H9 (cell line): ENCODE data around the gene MGME1. TPM values are rescaled to one million over a fixed set of nuclear protein-coding genes. Genes with fewer than 3 reads are reported as not detected.

ENCODE experiments used
- DNase-seq: peaks from one replicate; pipeline ENCODE4 v3.0.0-alpha.2; 2017
- H2AFZ ChIP-seq: one replicate; pipeline ENCODE4 v1.6.1; 2013; ENCODE audit warnings: mild to moderate bottlenecking, low read length, control low read depth, moderate library complexity
- H2AK5ac ChIP-seq: 2 replicates; pipeline ENCODE4 v1.6.1; 2013; ENCODE audit warnings: low read length, control low read depth, mixed read lengths; ENCODE audit not compliant: insufficient read length
- H2BK120ac ChIP-seq: one replicate; pipeline ENCODE4 v1.6.1; 2013; ENCODE audit warnings: low read depth, mild to moderate bottlenecking, low read length, control low read depth, inconsistent platforms; ENCODE audit not compliant: poor library complexity, severe bottlenecking
- H2BK12ac ChIP-seq: 2 replicates; pipeline ENCODE4 v1.6.1; 2013; ENCODE audit warnings: low read length, control low read depth, mixed read lengths, low read depth; ENCODE audit not compliant: insufficient read length
- H2BK15ac ChIP-seq: 2 replicates; pipeline ENCODE4 v1.6.1; 2013; ENCODE audit warnings: low read depth, low read length, control low read depth
- H2BK20ac ChIP-seq: one replicate; pipeline ENCODE4 v1.6.1; 2013; ENCODE audit warnings: low read depth, mild to moderate bottlenecking, low read length, control low read depth, inconsistent platforms; ENCODE audit not compliant: poor library complexity, severe bottlenecking
- H2BK5ac ChIP-seq: 2 replicates; pipeline ENCODE4 v1.6.1; 2013; ENCODE audit warnings: low read length, control low read depth, mixed read lengths; ENCODE audit not compliant: insufficient read length
- H3K14ac ChIP-seq: 2 replicates; pipeline ENCODE4 v1.6.1; 2013; ENCODE audit warnings: low read length, control low read depth; ENCODE audit not compliant: insufficient read depth
- H3K18ac ChIP-seq: 2 replicates; pipeline ENCODE4 v1.6.1; 2013; ENCODE audit warnings: low read depth, mild to moderate bottlenecking, mixed read lengths, low read length, control low read depth; ENCODE audit not compliant: insufficient read length
- H3K23ac ChIP-seq: 2 replicates; pipeline ENCODE4 v1.6.1; 2013; ENCODE audit warnings: low read length, control low read depth, mixed read lengths, low read depth; ENCODE audit not compliant: insufficient read length
- H3K23me2 ChIP-seq: 2 replicates; pipeline ENCODE4 v1.6.1; 2013; ENCODE audit warnings: low read depth, mild to moderate bottlenecking, mixed read lengths, low read length, control low read depth; ENCODE audit not compliant: insufficient read length, poor library complexity, severe bottlenecking
- H3K27ac ChIP-seq: 2 replicates; pipeline ENCODE4 v1.5.1; 2013; ENCODE audit warnings: low read length, control low read depth, mixed read lengths, low read depth; ENCODE audit not compliant: insufficient read length
- H3K27me3 ChIP-seq: 2 replicates; pipeline ENCODE4 v1.6.1; 2013; ENCODE audit warnings: low read length, control low read depth, inconsistent platforms; ENCODE audit not compliant: insufficient read depth
- H3K4ac ChIP-seq: 2 replicates; pipeline ENCODE4 v1.6.1; 2013; ENCODE audit warnings: low read depth, mild to moderate bottlenecking, control low read depth, inconsistent platforms, low read length, moderate library complexity
- H3K4me1 ChIP-seq: 2 replicates; pipeline ENCODE4 v1.6.1; 2013; ENCODE audit warnings: low read length, control low read depth, inconsistent platforms; ENCODE audit not compliant: insufficient read depth
- H3K4me2 ChIP-seq: 2 replicates; pipeline ENCODE4 v1.6.1; 2013; ENCODE audit warnings: low read length, control low read depth, mixed read lengths; ENCODE audit not compliant: insufficient read length, insufficient read depth
- H3K56ac ChIP-seq: 2 replicates; pipeline ENCODE4 v1.6.1; 2013; ENCODE audit warnings: low read depth, mild to moderate bottlenecking, mixed read lengths, low read length, control low read depth; ENCODE audit not compliant: insufficient read length
- H3K79me1 ChIP-seq: 2 replicates; pipeline ENCODE4 v1.6.1; 2013; ENCODE audit warnings: low read depth, mild to moderate bottlenecking, moderate library complexity, low read length, control low read depth, inconsistent platforms; ENCODE audit not compliant: insufficient read depth, poor library complexity, severe bottlenecking
- H3K79me2 ChIP-seq: 2 replicates; pipeline ENCODE4 v1.6.1; 2013; ENCODE audit warnings: low read length, control low read depth, inconsistent platforms; ENCODE audit not compliant: insufficient read depth
- H3K9ac ChIP-seq: 2 replicates; pipeline ENCODE4 v1.6.1; 2013; ENCODE audit warnings: low read length, control low read depth, mixed read lengths; ENCODE audit not compliant: insufficient read length; ENCODE audit errors: extremely low read depth
- H3K9me3 ChIP-seq: one replicate; pipeline ENCODE4 v1.6.1; 2013; ENCODE audit warnings: low read depth, low read length, inconsistent platforms; ENCODE audit not compliant: control insufficient read depth
- H3T11ph ChIP-seq: one replicate; pipeline ENCODE4 v1.6.1; 2013; ENCODE audit warnings: mild to moderate bottlenecking, low read length, control low read depth, inconsistent platforms
- H4K20me1 ChIP-seq: one replicate; pipeline ENCODE4 v1.6.1; 2013; ENCODE audit not compliant: control insufficient read depth, insufficient read length, insufficient read depth
- H4K5ac ChIP-seq: 2 replicates; pipeline ENCODE4 v1.6.1; 2013; ENCODE audit warnings: low read depth, mild to moderate bottlenecking, mixed read lengths, low read length, control low read depth; ENCODE audit not compliant: insufficient read length
- H4K8ac ChIP-seq: replicated peaks from 2 replicates; pipeline ENCODE4 v1.6.1; 2013; ENCODE audit warnings: low read length, control low read depth, mixed read lengths, low read depth; ENCODE audit not compliant: insufficient read length
- H4K91ac ChIP-seq: 2 replicates; pipeline ENCODE4 v1.6.1; 2013; ENCODE audit warnings: low read depth, mild to moderate bottlenecking, moderate library complexity, mixed read lengths, low read length, control low read depth; ENCODE audit not compliant: insufficient read length
- H3K27ac Mint-ChIP-seq, 3 experiments: 2 replicates in 2 of 3; 3 replicates in 1 of 3; pipeline ENCODE4 v1.8.0; 2020 to 2021; ENCODE audit warnings: mixed read lengths in 3 of 3, mild to moderate bottlenecking in 1 of 3, moderate library complexity in 1 of 3
- H3K27me3 Mint-ChIP-seq: 2 replicates; pipeline ENCODE4 v1.8.0; 2021; ENCODE audit warnings: low read depth, mild to moderate bottlenecking, moderate library complexity, mixed read lengths
- H3K36me3 Mint-ChIP-seq, 3 experiments: 2 replicates in 2 of 3; 3 replicates in 1 of 3; pipeline ENCODE4 v1.8.0; 2020 to 2021; ENCODE audit warnings: low read depth in 3 of 3, mixed read lengths in 3 of 3; ENCODE audit not compliant: insufficient read depth in 1 of 3
- H3K4me1 Mint-ChIP-seq, 2 experiments: 2 replicates each; pipeline ENCODE4 v1.8.0; 2020; ENCODE audit warnings: mixed read lengths in 2 of 2
- H3K4me3 Mint-ChIP-seq, 2 experiments: 2 replicates in 1 of 2; 3 replicates in 1 of 2; pipeline ENCODE4 v1.8.0; 2020 to 2021; ENCODE audit warnings: mild to moderate bottlenecking in 2 of 2, mixed read lengths in 2 of 2, moderate library complexity in 1 of 2
- H3K9me3 Mint-ChIP-seq, 2 experiments: 2 replicates in 1 of 2; 3 replicates in 1 of 2; pipeline ENCODE4 v1.8.0; 2020; ENCODE audit warnings: mild to moderate bottlenecking in 2 of 2, mixed read lengths in 2 of 2, moderate library complexity in 1 of 2
- WGBS: extraction: QIAGEN DNeasy Blood & Tissue Kit; methylation state at CpG from one replicate; pipeline ENCODE4 v1.1.7; 2013; ENCODE audit warnings: missing lambda C conversion rate, low lambda C conversion rate, mixed read lengths; ENCODE audit not compliant: insufficient read length; ENCODE audit errors: extremely low coverage; 5-methylcytosine and 5-hydroxymethylcytosine counted together
- total RNA-seq: library from RNA; stranded (reverse); gene quantifications from 2 replicates; pipeline ENCODE4 v1.2.1, GENCODE V29; 2021
- TF ChIP-seq, protein P1 (sequence below): fragments of 200-600 bp; sonication (generic); conservative IDR thresholded peaks from 3 replicates; pipeline ENCODE4 v1.8.0; 2021; ENCODE audit warnings: antibody characterized with exemption, mild to moderate bottlenecking

The MGME1 gene
- total RNA-seq, 1 experiment from 2014 or later, result 48.9 TPM

DNA sequence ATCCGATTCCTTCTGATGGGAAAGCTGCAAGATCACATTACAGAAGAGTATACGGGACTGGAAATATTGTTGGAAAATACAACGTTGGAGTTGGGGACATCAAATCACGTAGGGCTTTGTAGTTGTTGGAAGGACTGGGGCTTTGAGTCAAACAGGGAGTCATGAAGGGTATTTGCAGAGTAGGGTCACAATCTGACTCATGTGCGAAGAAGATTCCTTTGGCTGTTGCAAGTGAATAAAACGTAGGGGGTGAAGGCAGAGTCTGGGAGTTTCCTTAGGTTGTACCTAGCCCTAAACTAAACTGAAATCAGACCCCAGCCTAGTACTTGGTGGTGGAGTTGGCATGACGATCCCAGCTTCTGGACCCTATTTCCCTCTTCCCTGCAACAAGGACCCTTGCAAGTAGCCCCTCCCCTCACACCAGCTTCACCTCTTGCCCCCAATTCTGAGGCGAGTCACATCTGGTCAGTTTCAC lies 32.5 kb upstream of the MGME1 start:
- Mint-ChIP-seq H3K9me3 (peaks cover 2 to 4% of the 10 kb centered on the region in 2 experiments; a peak in 1 of 5 replicates), H3K36me3 (peaks cover 0 to 11% (median under 1%) of the 10 kb centered on the region in 3 experiments; a peak in 4 of 7 replicates), H3K4me1 (peaks cover 59 to 71% of the 10 kb centered on the region in 2 experiments), H3K4me3 (no peak overlapping the region), H3K27me3 (peaks cover 42% of the 10 kb centered on the region), H3K27ac (0 out of 7 replicates have a peak overlapping the region, but pooled peaks of 2 of the 3 experiments have one; percentile 29 to 46)
- Histone ChIP-seq H3K4me2 (no peak overlapping the region), H4K20me1 (peaks cover 2% of the 10 kb centered on the region), H4K8ac (no peak overlapping the region), H3K14ac (no peak overlapping the region), H3K56ac (no peak overlapping the region), H3K4me1 (peaks cover 7% of the 10 kb centered on the region; the same call in 1 of the 2 replicates), H3K27ac (no peak overlapping the region), H2BK120ac (no peak overlapping the region), H2BK12ac (no peak overlapping the region), H3K79me1 (no peaks in the 10 kb centered on the region), H3K79me2 (no peaks in the 10 kb centered on the region), H2BK15ac (no peak overlapping the region), H2BK20ac (no peak overlapping the region), H3K18ac (no peak overlapping the region), H3K23me2 (no peaks in the 10 kb centered on the region), H2AK5ac (no peak overlapping the region), H4K91ac (no peak overlapping the region), H3K4ac (no peak overlapping the region), H3K9me3 (no peaks in the 10 kb centered on the region), H3K9ac (no peak overlapping the region), H2BK5ac (no peak overlapping the region), H3K23ac (no peak overlapping the region), H3T11ph (no peak overlapping the region), H4K5ac (no peak overlapping the region), H3K27me3 (no peaks in the 10 kb centered on the region; the same call in 1 of the 2 replicates), H2AFZ (no peak overlapping the region)
- TF ChIP-seq, protein P1, sequence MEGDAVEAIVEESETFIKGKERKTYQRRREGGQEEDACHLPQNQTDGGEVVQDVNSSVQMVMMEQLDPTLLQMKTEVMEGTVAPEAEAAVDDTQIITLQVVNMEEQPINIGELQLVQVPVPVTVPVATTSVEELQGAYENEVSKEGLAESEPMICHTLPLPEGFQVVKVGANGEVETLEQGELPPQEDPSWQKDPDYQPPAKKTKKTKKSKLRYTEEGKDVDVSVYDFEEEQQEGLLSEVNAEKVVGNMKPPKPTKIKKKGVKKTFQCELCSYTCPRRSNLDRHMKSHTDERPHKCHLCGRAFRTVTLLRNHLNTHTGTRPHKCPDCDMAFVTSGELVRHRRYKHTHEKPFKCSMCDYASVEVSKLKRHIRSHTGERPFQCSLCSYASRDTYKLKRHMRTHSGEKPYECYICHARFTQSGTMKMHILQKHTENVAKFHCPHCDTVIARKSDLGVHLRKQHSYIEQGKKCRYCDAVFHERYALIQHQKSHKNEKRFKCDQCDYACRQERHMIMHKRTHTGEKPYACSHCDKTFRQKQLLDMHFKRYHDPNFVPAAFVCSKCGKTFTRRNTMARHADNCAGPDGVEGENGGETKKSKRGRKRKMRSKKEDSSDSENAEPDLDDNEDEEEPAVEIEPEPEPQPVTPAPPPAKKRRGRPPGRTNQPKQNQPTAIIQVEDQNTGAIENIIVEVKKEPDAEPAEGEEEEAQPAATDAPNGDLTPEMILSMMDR, result no peak
- WGBS, result no CpG with 5 or more reads among the region's 8 CpGs
- DNase-seq, result no peak
